Central memory CD4-positive, alpha-beta T cell (primary cell): ENCODE data around the gene DPP6.
"Not testable (repeated sequence)": the region's sequence is repeated elsewhere in the genome, so short reads cannot be mapped to it uniquely, and the experiment has no call there.

Experiments
- DNase-seq: peaks from one replicate; pipeline ENCODE4 v3.0.0; 2022

The DPP6 gene

GRCh38 chr7:154072395-154073181 is 20.4 kb downstream of the DPP6 start:
- not testable (repeated sequence) for DNase-seq

- not testable (repeated sequence) for DNase-seq
These were observed 26.3 kb downstream of the DPP6 start for GRCh38 chr7:154078523-154078922.

- DNase-seq, result not testable (repeated sequence)
These were observed 28.1 kb downstream of the DPP6 start for GRCh38 chr7:154080249-154080648.

GRCh38 chr7:154087037-154087725 is 35.0 kb downstream of the DPP6 start:
- not testable (repeated sequence) for DNase-seq

GRCh38 chr7:154092093-154092492 is 39.9 kb downstream of the DPP6 start:
- not testable (repeated sequence) for DNase-seq

GRCh38 chr7:154095201-154095600 is 43.0 kb downstream of the DPP6 start:
- not testable (repeated sequence) for DNase-seq

- not testable (repeated sequence) for DNase-seq
These were observed 52.9 kb downstream of the DPP6 start for GRCh38 chr7:154105063-154105462.

GRCh38 chr7:154109615-154110014 is 57.4 kb downstream of the DPP6 start:
- not testable (repeated sequence) for DNase-seq

- DNase-seq, result not testable (repeated sequence)
These were observed 61.6 kb downstream of the DPP6 start for GRCh38 chr7:154113732-154114351.

GRCh38 chr7:154117411-154118390 is 65.5 kb downstream of the DPP6 start:
- DNase-seq, result not testable (repeated sequence)

- DNase-seq, result not testable (repeated sequence)
These were observed 68.6 kb downstream of the DPP6 start for GRCh38 chr7:154120825-154121224.

- DNase-seq, result not testable (repeated sequence)
These were observed 70.5 kb downstream of the DPP6 start for GRCh38 chr7:154122720-154123119.

GRCh38 chr7:154123397-154123796 is 71.2 kb downstream of the DPP6 start:
- not testable (repeated sequence) for DNase-seq

GRCh38 chr7:154129142-154129541 is 76.9 kb downstream of the DPP6 start:
- DNase-seq, result not testable (repeated sequence)

- DNase-seq, result not testable (repeated sequence)
These were observed 80.4 kb downstream of the DPP6 start for GRCh38 chr7:154132617-154133016.

GRCh38 chr7:154133703-154134277 is 81.6 kb downstream of the DPP6 start:
- DNase-seq, result not testable (repeated sequence)

GRCh38 chr7:154134698-154135097 is 82.5 kb downstream of the DPP6 start:
- not testable (repeated sequence) for DNase-seq

GRCh38 chr7:154135646-154136045 is 83.4 kb downstream of the DPP6 start:
- DNase-seq, result not testable (repeated sequence)

GRCh38 chr7:154145922-154146706 is 93.9 kb downstream of the DPP6 start:
- DNase-seq, result not testable (repeated sequence)

- not testable (repeated sequence) for DNase-seq
These were observed 94.5 kb downstream of the DPP6 start for GRCh38 chr7:154146707-154147038.
